SK-N-DZ (cell line): ENCODE results near the gene DSG2. TPM values are rescaled to one million over a fixed set of nuclear protein-coding genes. Genes with fewer than 3 reads are reported as not detected.
"Not testable (repeated sequence)": the region's sequence is repeated elsewhere in the genome, so short reads cannot be mapped to it uniquely, and the experiment has no call there.

Experiments
- DNase-seq: peaks from one replicate; pipeline ENCODE4 v3.0.0-alpha.2; 2015; ENCODE audit warnings: low spot score
- polyA plus RNA-seq, 2 experiments: library from polyadenylated mRNA; depleted of rRNA; stranded (reverse); fragments of >200 nt; gene quantifications; 2 replicates each; pipeline ENCODE4 v1.2.3, GENCODE V29; 2014

Gene DSG2
- polyA plus RNA-seq (2014; cell fraction: cytosol; rRNA removed) = 0.06 and 0.14 TPM in 2 replicates
- polyA plus RNA-seq (2014; cell fraction: nucleus; rRNA removed) = not detected in 2 replicates

DNA sequence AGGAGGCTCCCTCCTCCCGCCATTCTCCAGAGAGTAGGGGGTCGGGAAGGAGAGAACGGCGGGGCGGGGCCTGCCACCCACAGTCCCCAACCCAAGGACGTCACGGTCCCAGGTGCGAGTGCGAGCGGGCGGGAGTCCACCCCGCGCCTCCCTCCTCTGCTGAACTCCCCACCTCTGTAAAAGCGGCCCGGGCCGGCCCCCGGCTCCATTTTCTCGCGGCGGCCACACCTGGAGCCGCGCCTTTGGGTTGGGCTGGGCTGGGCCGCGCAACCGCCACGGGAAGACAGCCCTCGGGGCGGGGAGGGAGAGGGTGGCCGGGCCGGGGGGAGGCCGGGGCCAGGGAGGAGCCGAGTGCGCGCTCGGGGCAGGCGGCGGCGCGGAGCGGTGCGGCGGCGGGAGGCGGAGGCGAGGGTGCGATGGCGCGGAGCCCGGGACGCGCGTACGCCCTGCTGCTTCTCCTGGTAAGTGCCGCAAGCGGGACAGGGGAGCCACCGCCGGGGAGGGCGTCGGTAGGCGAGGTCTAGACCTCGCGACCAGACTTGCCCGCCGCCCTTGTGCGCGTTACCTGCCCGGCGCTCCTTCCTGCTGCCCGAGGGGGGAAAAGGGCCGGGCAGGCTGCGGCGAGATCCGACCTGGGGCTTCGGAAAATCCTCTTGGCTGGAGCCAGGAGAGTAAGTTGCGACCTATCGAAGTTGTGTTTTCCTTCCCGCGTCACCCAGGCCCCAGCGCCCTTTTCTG is at the start of gene DSG2:
TSS of gene DSG2 (plus strand) at position 342 of the 738 bp plus-strand sequence. CDS start at position 417, 75 bp downstream.
- DNase-seq = peak; percentile 10

DNA sequence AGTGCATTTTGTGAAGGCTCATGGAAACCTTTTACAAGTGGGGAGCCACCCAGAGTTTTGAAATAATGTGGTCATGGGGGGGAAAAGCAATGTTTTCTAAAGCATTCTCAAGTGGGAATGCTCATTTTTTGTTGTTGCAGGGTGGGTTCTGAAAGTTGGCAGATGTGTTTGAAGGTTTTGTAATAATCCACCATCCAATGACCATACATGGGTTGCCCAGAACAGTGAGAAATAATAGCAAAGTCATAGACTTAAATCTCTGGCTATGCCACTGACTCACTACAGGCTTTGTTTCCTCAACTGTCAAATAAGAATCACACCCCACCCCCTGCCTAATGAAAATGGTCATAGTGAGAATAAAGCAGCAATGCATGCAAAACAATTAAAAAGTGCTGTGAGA is 47.6 kb upstream of the DSG2 start:
- no peak for DNase-seq

DNA sequence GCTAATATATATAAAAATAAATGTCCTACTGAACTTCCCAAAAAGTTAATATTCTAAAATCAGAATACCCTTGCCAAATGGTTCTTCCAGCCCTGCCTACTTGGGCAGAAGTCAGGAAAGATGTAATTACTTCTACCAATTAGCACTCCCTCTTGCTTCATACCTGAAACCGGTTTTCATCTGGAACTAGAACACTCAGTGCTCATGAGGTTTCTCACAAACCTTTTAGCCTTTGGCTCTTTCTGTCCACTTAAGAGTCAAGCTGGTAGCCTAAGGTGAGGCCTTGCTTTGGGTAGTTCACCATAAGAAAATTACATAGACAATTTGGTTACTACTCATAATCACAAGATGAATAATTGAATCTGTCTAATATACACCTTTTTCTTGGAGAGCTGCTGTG is 46.4 kb upstream of the DSG2 start:
- DNase-seq = no peak

- no peak for DNase-seq
Observed at GRCh38 chr18:31454066-31454708, 43.8 kb upstream of the DSG2 start.

GRCh38 chr18:31469629-31470028 is 28.3 kb upstream of the DSG2 start:
- no peak for DNase-seq

DNA sequence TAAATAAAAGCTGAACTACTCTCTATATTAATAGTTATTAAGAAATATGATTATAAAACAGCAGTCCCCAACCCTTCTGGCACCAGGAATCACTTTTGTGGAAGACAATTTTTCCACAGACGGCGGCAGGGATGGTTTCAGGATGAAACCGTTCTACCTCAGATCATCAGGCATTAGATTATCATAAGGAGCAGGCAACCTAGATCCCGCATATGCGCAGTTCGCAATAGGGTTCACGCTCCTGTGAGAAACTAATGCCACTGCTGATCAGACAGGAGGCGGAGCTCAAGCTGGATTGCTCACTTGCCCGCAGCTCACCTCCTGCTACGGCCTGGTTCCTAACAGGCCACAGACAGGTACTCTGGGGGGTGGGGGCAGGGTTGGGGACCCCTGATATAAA is 19.3 kb upstream of the DSG2 start:
- no peak for DNase-seq

GRCh38 chr18:31482051-31482450 is 15.9 kb upstream of the DSG2 start:
- no peak for DNase-seq

DNA sequence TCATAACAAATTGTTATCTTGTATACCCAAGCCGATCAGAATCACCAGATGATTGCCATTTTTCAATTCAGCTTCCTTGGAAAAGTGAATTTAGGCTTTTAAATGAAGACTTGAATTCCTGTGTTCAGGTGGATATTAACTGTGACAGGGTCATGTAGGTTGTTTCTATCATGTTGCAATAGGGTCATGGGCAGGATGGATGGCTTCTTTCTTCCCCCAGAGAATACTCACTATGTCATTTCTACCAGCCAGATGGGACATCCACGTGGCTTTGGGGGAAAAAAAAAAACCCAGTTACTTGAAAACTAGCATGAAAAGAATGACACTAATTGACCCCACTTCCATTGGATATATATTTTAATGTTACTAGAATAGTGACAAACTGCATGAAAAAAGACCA is 14.6 kb upstream of the DSG2 start:
- no peak for DNase-seq

DNA sequence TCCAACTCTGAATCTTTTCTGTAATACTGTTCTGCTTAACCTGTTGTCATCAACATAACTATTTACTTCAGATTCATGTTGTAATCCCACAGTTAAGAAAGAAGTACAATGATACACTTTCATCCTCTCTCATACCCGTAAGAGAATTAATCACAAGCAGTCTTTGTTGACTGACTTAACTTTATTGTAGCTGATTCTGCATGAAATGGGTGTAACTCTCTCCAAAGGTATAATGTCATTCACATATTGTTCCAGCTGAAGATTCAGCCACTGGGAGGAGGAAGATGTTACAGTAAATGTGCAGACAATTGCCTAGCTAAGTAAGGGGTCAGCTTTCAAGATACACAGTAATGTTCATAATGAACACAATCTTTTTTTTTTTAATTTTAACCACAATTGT is 13.5 kb upstream of the DSG2 start:
- DNase-seq = no peak

GRCh38 chr18:31486165-31486564 is 11.8 kb upstream of the DSG2 start:
- no peak for DNase-seq

DNA sequence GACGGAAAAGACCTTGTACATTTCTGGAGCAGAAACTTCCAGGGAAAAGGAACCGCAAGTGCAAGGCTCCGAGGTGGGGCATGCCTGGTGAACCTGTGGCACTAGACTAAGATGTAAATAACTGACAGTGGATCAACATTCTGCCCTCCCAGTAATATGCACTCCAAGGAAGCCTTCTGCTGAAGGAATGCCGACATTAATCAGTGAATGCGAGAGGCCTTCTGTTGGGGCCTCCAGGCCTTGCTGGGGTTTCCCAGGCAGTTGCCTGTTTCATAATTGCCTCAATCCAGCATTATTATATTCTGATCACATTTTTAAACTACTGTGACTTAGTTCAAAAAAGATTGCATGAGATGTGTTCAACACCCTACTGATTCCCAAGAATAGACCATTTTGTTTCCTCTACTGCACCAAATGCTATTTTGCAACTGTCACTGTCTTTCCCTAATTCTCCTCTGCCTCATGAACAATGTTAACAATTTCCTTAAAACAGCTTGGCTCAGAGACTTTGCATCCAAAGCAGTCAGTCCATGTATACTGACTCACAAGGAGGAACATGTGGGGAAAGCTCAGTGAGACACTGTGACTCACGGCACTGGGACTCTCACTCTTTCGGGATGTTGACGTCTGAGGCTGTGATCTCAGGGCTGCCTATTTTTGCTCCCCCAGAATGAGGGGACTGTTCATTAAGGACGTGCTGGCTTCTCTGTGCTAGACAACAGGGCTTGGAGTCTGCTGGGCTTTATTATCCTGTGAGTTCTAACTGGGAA is 10.5 kb upstream of the DSG2 start:
- DNase-seq = no peak

GRCh38 chr18:31489311-31489710 is 8.7 kb upstream of the DSG2 start:
- DNase-seq = no peak

GRCh38 chr18:31490387-31490786 is 7.6 kb upstream of the DSG2 start:
- DNase-seq = no peak

GRCh38 chr18:31490833-31491232 is 7.1 kb upstream of the DSG2 start:
- DNase-seq = no peak

DNA sequence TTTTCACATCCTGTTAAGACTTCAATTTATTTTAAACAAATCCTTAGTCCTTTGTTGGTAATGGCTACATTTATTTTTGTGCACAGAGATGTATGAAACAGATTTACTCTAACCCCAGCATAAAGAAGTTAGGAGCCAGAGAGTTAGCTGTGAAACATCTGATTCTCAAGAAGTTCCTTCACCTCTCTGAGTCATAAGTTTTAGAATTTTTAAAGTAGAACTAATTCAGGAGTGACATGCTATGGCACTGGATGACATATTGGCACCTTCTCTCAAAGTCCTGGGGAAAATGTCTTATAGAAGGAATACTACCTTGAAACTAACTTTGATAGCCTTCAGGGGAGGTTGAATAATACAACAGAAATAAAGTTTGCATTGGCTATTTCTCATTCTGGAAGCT is 6.4 kb upstream of the DSG2 start:
- DNase-seq = no peak

DNA sequence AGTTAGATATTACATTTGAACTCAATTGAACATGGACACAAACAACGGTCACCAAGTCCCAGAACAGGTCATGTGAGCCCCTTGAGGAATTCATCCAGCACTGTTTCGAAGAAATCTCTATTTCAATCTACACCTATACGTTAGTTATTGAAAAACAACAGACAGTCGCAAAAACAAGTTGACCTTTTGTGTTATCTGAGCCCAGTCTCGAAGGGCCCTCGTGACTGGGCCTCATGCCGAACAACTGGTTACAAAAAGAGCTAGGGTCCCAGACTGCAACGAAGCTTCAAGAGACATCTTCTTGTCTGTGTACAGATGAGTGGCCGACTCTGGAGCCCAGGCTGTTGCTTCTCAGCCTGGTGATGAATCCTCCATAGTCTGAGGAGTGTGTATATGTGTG is 5.3 kb upstream of the DSG2 start:
- no peak for DNase-seq

- no peak for DNase-seq
Observed at GRCh38 chr18:31493171-31493570, 4.8 kb upstream of the DSG2 start.

DNA sequence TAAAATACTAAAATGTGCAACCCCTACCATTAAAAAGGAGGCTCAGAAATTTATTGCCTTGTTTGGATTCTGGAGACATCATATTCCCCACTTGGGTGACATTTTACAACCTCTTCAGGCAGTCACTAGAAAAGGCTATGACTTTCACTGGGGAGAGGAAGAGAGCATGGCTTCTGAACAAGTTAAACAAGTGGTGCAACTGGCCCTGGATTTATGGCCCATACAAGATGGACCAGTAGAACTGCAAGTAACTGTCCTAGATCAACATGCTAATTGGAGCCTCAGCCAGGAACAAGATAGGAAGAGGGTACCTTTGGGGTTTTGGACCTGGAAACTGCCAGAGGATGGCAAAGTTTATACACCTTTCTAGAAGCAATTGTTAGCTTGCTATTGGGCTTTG is 4.0 kb upstream of the DSG2 start:
- no peak for DNase-seq

- DNase-seq = not testable (repeated sequence)
Observed at GRCh38 chr18:31494705-31495244, 3.2 kb upstream of the DSG2 start.

GRCh38 chr18:31497404-31497835 is 557 bp upstream of the DSG2 start:
- DNase-seq = no peak

DNA sequence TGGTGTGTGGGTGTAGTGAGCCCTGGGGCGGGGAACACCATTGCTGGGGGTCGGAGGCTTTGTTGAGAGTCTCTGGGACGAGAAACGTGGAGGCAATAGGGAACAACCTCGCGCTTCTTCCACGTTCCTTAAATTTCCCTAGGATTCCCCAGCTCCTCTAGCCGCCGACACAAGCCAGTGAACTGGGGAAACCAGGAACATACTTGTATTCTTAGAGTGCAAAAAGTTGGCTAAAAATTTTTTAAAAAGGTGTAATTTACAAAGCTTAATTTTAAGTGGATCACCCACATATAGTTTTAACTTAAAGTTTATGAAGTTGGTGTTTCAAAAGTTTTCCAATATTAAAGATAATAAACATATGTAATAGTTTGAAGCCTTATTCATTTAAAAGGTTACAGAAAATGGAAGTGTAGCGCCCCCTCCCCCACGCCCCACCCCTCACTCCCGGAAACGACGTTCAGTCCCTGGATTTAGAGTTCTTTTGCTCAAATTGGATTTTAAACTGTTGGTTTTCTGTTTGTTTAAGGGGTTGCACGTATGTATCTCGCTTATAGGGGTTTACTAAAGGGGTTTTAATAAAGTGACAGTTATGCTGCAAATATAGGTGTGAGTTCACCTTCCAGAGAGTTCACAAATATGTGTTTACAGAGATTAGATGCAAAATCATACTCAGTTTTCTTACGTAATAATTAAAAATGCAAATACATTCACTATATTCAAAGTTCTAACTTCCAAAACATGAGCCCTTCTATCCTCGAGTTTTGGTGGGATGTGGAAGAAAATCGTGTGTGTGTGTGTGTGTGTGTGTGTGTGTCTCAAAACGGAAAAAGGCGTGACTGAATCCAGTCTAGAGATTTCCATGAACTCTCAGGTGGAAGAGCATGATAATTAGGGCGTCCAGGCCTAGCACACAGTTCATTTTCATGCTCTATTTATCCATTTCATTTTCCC is 872 bp downstream of the DSG2 start:
- no peak for DNase-seq
